GM18499 (cell line): Measurements from ENCODE around the gene SEMA3G.

Source experiments
- ATAC-seq: cut with Tn5 transposase; IDR thresholded peaks from one replicate; pipeline ENCODE4 v1.9.1; 2021; ENCODE audit warnings: moderate number of reproducible peaks; ENCODE audit not compliant: insufficient read depth, unreplicated experiment

SEMA3G gene

GRCh38 chr3:52454938-52455282 lies 10.0 kb upstream of the SEMA3G start:
- no peak for ATAC-seq

- ATAC-seq, result no peak
These were observed 9.5 kb upstream of the SEMA3G start for GRCh38 chr3:52454250-52454937.

DNA sequence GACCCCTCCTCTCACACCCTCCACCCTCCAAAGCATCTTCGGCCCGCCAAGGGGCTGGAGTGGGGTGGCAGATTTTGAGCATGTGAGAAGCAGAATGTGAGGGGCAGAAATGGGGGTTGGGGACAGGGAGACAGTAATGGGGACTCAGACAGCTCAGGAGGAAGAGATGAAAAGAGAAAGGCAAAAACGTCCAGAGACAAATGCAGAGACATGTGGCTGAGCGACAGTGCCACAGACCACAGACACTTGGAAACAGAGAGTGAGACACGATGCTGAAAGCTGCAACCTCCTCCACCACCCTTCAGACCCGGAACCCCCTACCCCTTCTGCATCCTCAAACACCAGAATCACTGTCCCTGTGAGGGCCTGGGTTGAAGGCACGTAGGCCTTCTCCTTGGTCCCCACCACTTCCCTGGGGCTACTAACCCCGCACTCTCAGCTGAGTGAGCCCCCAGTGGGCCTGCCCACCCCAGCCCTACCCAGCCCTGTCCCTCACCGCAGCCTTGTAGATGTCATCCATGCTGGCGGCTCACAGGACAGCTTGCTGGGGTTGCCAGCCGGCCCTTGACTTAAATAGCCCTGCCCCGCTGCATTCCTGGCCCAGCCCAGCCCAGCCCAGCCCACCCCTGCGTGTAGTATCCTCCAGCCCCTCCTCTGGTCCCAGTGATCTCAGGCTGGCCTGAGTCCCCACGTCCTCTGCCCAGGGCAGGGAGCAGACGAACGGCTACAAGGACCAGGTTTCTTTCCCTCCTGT lies 8.8 kb upstream of the SEMA3G start, which contains the start of gene TNNC1:
Gene TNNC1, minus strand, starts transcription at position 546 of the 754 bp plus-strand sequence. Its CDS starts 26 bp downstream, at position 520.
- no peak for ATAC-seq

- no peak for ATAC-seq
These were observed 7.8 kb upstream of the SEMA3G start for GRCh38 chr3:52452570-52453221.

GRCh38 chr3:52452126-52452525 lies 7.2 kb upstream of the SEMA3G start:
- ATAC-seq, result no peak

- ATAC-seq, result no peak
These were observed 6.6 kb upstream of the SEMA3G start for GRCh38 chr3:52451237-52452083.

- ATAC-seq, result no peak
These were observed 5.8 kb upstream of the SEMA3G start for GRCh38 chr3:52450489-52451236.

- no peak for ATAC-seq
These were observed 2.8 kb upstream of the SEMA3G start for GRCh38 chr3:52447512-52448355.

- ATAC-seq, result no peak
These were observed 2.0 kb upstream of the SEMA3G start for GRCh38 chr3:52446631-52447511.

DNA sequence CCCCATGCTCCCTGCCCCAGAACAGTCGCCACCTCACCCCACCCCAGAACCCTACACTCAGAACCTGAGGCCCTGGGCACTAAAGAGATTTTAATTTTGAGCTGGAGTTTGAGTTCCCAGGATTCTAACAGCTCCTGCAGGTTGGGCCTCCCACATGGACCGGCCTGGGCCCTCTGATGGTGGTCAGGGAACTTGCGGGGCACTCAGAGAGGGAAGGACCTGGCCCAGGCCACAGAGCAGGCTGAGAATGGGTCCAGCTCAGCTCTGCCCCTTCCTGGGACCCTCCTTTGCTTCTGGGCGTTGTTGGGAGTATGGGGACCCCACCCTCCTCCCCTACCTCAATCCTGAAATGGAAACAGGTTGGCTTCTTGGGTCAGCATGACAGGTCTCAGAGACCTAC lies 1.1 kb upstream of the SEMA3G start:
- no peak for ATAC-seq

GRCh38 chr3:52443791-52444687 lies 864 bp downstream of the SEMA3G start:
- ATAC-seq, result no peak

GRCh38 chr3:52443268-52443610 lies 1.7 kb downstream of the SEMA3G start:
- no peak for ATAC-seq

DNA sequence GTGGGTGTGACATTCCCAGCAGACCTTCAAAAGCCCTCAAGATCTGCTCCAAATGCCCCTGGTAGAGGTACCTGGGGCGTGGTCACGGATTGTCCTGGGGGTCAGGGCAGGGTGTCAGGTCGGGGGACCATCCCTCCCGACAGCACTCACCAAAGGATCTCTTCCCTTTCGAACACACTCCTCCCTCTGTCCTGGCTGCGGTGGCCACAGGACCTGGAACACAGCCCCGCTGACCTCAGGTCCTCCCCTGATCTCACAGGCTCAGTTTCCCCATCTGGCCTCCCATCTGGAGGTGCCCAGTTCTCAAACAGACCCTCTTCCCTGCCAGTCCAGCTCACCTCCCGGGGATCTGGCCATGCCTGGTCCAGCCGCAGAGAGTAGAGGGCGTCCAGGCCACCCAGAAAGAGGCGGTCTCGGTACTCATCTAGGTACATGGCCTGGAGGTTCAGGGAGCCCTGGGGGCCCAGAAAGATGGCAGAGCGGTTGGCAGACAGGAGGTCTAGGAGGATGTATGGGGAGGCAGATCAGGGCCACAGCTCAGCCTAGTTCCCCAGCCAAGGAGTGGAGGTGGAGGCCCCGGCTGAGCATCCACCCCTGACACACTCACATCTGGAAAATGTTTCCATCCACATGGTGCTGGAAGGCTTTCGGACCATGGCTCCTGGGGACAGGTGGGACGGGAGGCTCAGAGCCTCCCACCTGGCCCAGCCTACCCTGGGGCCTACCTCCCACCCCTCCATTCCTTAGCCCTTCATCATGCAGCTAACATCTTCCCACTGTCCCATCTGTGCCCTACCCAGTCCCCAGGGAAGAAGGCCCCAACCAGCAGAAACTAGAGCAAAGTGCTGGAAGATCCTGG lies 2.3 kb downstream of the SEMA3G start:
- no peak for ATAC-seq

DNA sequence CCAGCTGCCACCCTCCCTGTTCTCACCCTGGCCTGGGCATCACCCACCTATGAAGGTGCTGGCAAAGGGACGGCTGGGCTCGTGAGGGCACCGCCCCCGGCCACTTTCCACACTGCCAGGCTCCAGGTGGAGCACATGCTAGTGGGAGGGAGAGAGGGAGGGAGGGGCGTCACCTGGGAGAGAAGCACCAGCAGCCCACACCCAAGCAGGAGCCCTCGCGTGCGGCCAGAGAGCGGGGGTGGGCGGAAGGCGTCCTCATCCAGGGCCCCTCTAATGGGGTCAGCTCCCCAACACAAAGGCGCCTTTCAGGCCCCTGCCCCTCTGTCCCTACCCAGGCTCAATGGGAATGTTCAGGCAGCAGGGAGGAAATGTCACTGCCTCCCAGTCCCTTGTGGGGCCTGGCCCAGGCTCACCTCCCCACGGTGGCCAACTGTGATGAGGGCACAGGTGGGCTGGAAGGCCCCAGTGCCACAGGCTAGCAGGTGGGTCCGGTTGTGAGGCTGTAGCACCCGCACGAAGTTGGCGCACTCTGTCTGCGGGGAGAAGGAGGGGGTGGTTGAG lies 3.1 kb downstream of the SEMA3G start:
- ATAC-seq, result no peak

- no peak for ATAC-seq
These were observed 3.7 kb downstream of the SEMA3G start for GRCh38 chr3:52441091-52441771.
